Tibial nerve (tissue), 3 donors: Measurements from ENCODE around the gene ANP32B.

Source experiments
- CTCF ChIP-seq, 5 experiments: fragments of 200-600 bp in 3 of 5; fragments of 450-650 bp in 2 of 5; sonication (generic) in 3 of 5; IDR thresholded peaks; one replicate each; pipeline ENCODE4 v1.5.1; 2016 to 2019; ENCODE audit warnings: antibody characterized with exemption in 5 of 5, mild to moderate bottlenecking in 3 of 5, moderate library complexity in 2 of 5
- POLR2A ChIP-seq, 2 donors: fragments of 450-650 bp; IDR thresholded peaks; one replicate each; pipeline ENCODE4 v1.6.1; 2017; ENCODE audit warnings: antibody characterized with exemption in 2 of 2, mild to moderate bottlenecking in 2 of 2, moderate library complexity in 2 of 2

- TF ChIP-seq CTCF (IDR thresholded peaks at IDR 0.05) = no peak
- no peak for TF ChIP-seq POLR2A (IDR thresholded peaks at IDR 0.05)
Measured at GRCh38 chr9:98046180-98046543, 63.0 kb downstream of the ANP32B start.
